NB4 (cell line): ENCODE results near the gene ZNF423.

ENCODE experiments used
- MYC ChIP-seq: IDR thresholded peaks from 2 replicates; pipeline ENCODE4 v1.6.1; 2011; ENCODE audit warnings: low read depth, low read length
- POLR2A ChIP-seq: IDR thresholded peaks from 2 replicates; pipeline ENCODE4 v1.6.1; 2011; ENCODE audit warnings: mild to moderate bottlenecking; ENCODE audit not compliant: insufficient read length; ENCODE audit errors: extremely low read depth
- TF ChIP-seq, protein P1 (sequence below): IDR thresholded peaks from 2 replicates; pipeline ENCODE4 v1.6.1; 2011; ENCODE audit warnings: low read depth, low read length
- TF ChIP-seq, protein P2 (sequence below): IDR thresholded peaks from one replicate; pipeline ENCODE4 v1.5.1; 2012; ENCODE audit warnings: low read depth, low read length

DNA sequence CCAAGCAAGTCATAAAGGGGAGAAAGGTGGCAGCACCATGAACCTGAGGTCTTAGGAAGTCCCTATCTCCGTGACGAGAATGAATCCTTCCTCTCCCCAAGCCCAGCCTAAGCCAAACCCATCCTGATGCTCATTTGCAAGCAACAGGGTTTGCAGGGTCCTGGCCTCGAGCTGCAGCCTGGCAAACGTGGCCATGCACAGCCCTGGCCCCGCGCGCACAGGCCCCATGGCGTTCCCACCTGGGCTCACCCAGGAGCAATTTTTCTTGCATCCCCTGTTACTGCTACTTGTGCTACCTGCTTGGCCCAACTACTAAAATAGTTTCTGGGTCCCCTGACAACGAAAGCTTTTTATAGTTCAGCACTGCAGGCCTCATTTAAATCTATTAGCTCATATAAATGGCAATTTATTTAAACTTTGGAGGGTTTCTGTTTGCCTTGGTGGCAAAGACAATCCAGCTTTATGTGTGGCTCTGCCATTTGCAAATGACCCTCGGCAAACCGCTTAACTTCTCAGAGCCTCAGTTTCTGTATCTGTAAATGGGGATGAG, 340.8 kb downstream of the ZNF423 start:
- TF ChIP-seq, protein P1, sequence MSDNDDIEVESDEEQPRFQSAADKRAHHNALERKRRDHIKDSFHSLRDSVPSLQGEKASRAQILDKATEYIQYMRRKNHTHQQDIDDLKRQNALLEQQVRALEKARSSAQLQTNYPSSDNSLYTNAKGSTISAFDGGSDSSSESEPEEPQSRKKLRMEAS = no peak
- no peak for TF ChIP-seq POLR2A
- TF ChIP-seq, protein P2, sequence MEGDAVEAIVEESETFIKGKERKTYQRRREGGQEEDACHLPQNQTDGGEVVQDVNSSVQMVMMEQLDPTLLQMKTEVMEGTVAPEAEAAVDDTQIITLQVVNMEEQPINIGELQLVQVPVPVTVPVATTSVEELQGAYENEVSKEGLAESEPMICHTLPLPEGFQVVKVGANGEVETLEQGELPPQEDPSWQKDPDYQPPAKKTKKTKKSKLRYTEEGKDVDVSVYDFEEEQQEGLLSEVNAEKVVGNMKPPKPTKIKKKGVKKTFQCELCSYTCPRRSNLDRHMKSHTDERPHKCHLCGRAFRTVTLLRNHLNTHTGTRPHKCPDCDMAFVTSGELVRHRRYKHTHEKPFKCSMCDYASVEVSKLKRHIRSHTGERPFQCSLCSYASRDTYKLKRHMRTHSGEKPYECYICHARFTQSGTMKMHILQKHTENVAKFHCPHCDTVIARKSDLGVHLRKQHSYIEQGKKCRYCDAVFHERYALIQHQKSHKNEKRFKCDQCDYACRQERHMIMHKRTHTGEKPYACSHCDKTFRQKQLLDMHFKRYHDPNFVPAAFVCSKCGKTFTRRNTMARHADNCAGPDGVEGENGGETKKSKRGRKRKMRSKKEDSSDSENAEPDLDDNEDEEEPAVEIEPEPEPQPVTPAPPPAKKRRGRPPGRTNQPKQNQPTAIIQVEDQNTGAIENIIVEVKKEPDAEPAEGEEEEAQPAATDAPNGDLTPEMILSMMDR = no peak
- no peak for TF ChIP-seq MYC
